Measurements from ENCODE around the gene ZACN.

Gene ZACN

GRCh38 chr17:76078860-76079534 lies at the start of gene ZACN:
Gene ZACN, plus strand, starts transcription at chr17:76079182. Its CDS starts 83 bp downstream, at chr17:76079265.
- Histone ChIP-seq H4K20me1 (ENCODE audit: control insufficient read depth, insufficient read depth, low read depth, low read length) (no peaks in the 10 kb centered on the region), H3K27ac (ENCODE audit: low read depth, low read length) (no peak within 1 kb of the TSS), H3F3A (ENCODE audit: control insufficient read depth, insufficient read depth) (no peaks in the 10 kb centered on the region), H3K9me3 (ENCODE audit: control insufficient read depth, insufficient read depth, low read length) (no peaks in the 10 kb centered on the region), H3K79me2 (ENCODE audit: control insufficient read depth, low read length) (no peaks in the 10 kb centered on the region), H3K9me2 (replicated peaks; ENCODE audit: control insufficient read depth, low read length) (no peaks in the 10 kb centered on the region), H3K27me3 (ENCODE audit: control insufficient read depth, low read length) (peaks cover 24% of the 10 kb centered on the region), H3K36me3 (ENCODE audit: control insufficient read depth, low read length) (peaks cover 3% of the 10 kb centered on the region), H3K4me1 (ENCODE audit: control insufficient read depth, low read length) (no peaks in the 10 kb centered on the region), H3K4me2 (ENCODE audit: low read length) (no peak within 1 kb of the TSS), H3K4me3 (ENCODE audit: low read length) (no peak within 1 kb of the TSS)
- TF ChIP-seq CTCF (IDR thresholded peaks at IDR 0.05; ENCODE audit: low read depth, low read length, poor library complexity, severe bottlenecking): no peak
- TF ChIP-seq EZH2phosphoT487 (IDR thresholded peaks at IDR 0.05; ENCODE audit: borderline replicate concordance, low read length): no peak

GRCh38 chr17:76032073-76032779 lies 46.8 kb upstream of the ZACN start:
- Histone ChIP-seq H3K27me3 (ENCODE audit: control insufficient read depth, low read length) (no peaks in the 10 kb centered on the region), H3K79me2 (ENCODE audit: control insufficient read depth, low read length) (no peaks in the 10 kb centered on the region), H3K4me1 (ENCODE audit: control insufficient read depth, low read length) (peaks cover 16% of the 10 kb centered on the region), H3K36me3 (ENCODE audit: control insufficient read depth, low read length) (no peaks in the 10 kb centered on the region), H3F3A (ENCODE audit: control insufficient read depth, insufficient read depth) (no peaks in the 10 kb centered on the region), H3K27ac (ENCODE audit: low read depth, low read length) (no peak overlapping the region), H4K20me1 (ENCODE audit: control insufficient read depth, insufficient read depth, low read depth, low read length) (no peaks in the 10 kb centered on the region), H3K9me3 (ENCODE audit: control insufficient read depth, insufficient read depth, low read length) (no peaks in the 10 kb centered on the region), H3K4me2 (ENCODE audit: low read length) (no peak overlapping the region), H3K4me3 (ENCODE audit: low read length) (no peak overlapping the region), H3K9me2 (replicated peaks; ENCODE audit: control insufficient read depth, low read length) (no peaks in the 10 kb centered on the region)
- TF ChIP-seq CTCF (IDR thresholded peaks at IDR 0.05; ENCODE audit: low read depth, low read length, poor library complexity, severe bottlenecking) (no peak), EZH2phosphoT487 (IDR thresholded peaks at IDR 0.05; ENCODE audit: borderline replicate concordance, low read length) (no peak)

- Histone ChIP-seq H3K4me3 (ENCODE audit: low read length) (no peak overlapping the region), H3K4me1 (ENCODE audit: control insufficient read depth, low read length) (peaks cover 16% of the 10 kb centered on the region)
Measured at GRCh38 chr17:76032780-76033108, 46.2 kb upstream of the ZACN start.

More at GRCh38 chr17:76032780-76033108, 46.2 kb upstream of the ZACN start:
- no peaks in the 10 kb centered on the region for H3K27me3 ChIP-seq (ENCODE audit: control insufficient read depth, low read length)
- no peaks in the 10 kb centered on the region for H4K20me1 ChIP-seq (ENCODE audit: control insufficient read depth, insufficient read depth, low read depth, low read length)
- H3K9me2 ChIP-seq (replicated peaks; ENCODE audit: control insufficient read depth, low read length): no peaks in the 10 kb centered on the region
- H3K4me2 ChIP-seq (ENCODE audit: low read length): no peak overlapping the region
- H3K27ac ChIP-seq (ENCODE audit: low read depth, low read length): no peak overlapping the region
- H3F3A ChIP-seq (ENCODE audit: control insufficient read depth, insufficient read depth): no peaks in the 10 kb centered on the region
- no peaks in the 10 kb centered on the region for H3K9me3 ChIP-seq (ENCODE audit: control insufficient read depth, insufficient read depth, low read length)
- no peaks in the 10 kb centered on the region for H3K79me2 ChIP-seq (ENCODE audit: control insufficient read depth, low read length)
- no peak for TF ChIP-seq CTCF (IDR thresholded peaks at IDR 0.05; ENCODE audit: low read depth, low read length, poor library complexity, severe bottlenecking)
- TF ChIP-seq EZH2phosphoT487 (IDR thresholded peaks at IDR 0.05; ENCODE audit: borderline replicate concordance, low read length): no peak
- no peaks in the 10 kb centered on the region for H3K36me3 ChIP-seq (ENCODE audit: control insufficient read depth, low read length)

All from DOHH2 (cell line).